Thoracic aorta (tissue), 2 donors: ENCODE measurements around the gene RSPO1. TPM values are rescaled to one million over a fixed set of nuclear protein-coding genes. Genes with fewer than 3 reads are reported as not detected.

ENCODE experiments used
- ATAC-seq: fragments of 150-250 bp; one replicate; pipeline ENCODE4 v1.8.0; 2017; ENCODE audit warnings: low read depth; ENCODE audit not compliant: insufficient number of reproducible peaks, low FRiP score
- DNase-seq: peaks from one replicate; pipeline ENCODE4 v3.0.0-alpha.2; 2020; ENCODE audit warnings: low spot score
- H3K27ac ChIP-seq, 2 donors: fragments of 200-600 bp; sonication (generic); 1 replicate in 1 of 2; 2 replicates in 1 of 2; pipeline ENCODE4 v1.5.1; 2016; ENCODE audit warnings: mild to moderate bottlenecking in 2 of 2, moderate library complexity in 2 of 2
- H3K27me3 ChIP-seq: fragments of 200-600 bp; sonication (generic); replicated peaks from 2 replicates; pipeline ENCODE4 v1.6.0; 2016; ENCODE audit warnings: mild to moderate bottlenecking; ENCODE audit not compliant: insufficient read depth
- H3K36me3 ChIP-seq: fragments of 200-600 bp; sonication (generic); one replicate; pipeline ENCODE4 v1.5.1; 2016
- H3K4me1 ChIP-seq, 2 donors: fragments of 200-600 bp; sonication (generic); 1 replicate in 1 of 2; 2 replicates in 1 of 2; pipeline versions ENCODE4 v1.5.1 to v1.6.0; 2016; ENCODE audit warnings: low read depth in 2 of 2, mild to moderate bottlenecking in 1 of 2; ENCODE audit not compliant: control insufficient read depth in 1 of 2
- H3K4me3 ChIP-seq: fragments of 200-600 bp; sonication (generic); 2 replicates; pipeline ENCODE4 v1.5.1; 2016; ENCODE audit warnings: mild to moderate bottlenecking
- H3K9me3 ChIP-seq: fragments of 200-600 bp; sonication (generic); 2 replicates; pipeline ENCODE4 v1.5.1; 2016
- CTCF ChIP-seq: fragments of 200-600 bp; sonication (generic); IDR thresholded peaks from one replicate; pipeline ENCODE4 v1.5.1; 2019; ENCODE audit warnings: antibody characterized with exemption
- total RNA-seq, 2 donors: library from RNA; depleted of rRNA; stranded (reverse); fragments of >200 nt; gene quantifications; one replicate each; pipeline versions ENCODE4 v1.1.0 to v1.2.3, GENCODE V29; 2016

RSPO1 gene
- total RNA-seq, 2 donors from 2014 or later, result 0.42 to 0.95 TPM

GRCh38 chr1:37629726-37630425, 4.8 kb downstream of the RSPO1 start:
- Histone ChIP-seq H3K27me3 (peaks cover 7% of the 10 kb centered on the region), H3K9me3 (no peaks in the 10 kb centered on the region), H3K27ac (no peak overlapping the region), H3K4me3 (no peak overlapping the region), H3K36me3 (no peaks in the 10 kb centered on the region), H3K4me1 (peaks cover 7 to 9% of the 10 kb centered on the region in 2 donors)
- DNase-seq (no peak), ATAC-seq (no peak)
- TF ChIP-seq CTCF, result no peak

- Histone ChIP-seq H3K36me3 (no peaks in the 10 kb centered on the region), H3K27ac (no peak overlapping the region), H3K4me3 (no peak overlapping the region), H3K4me1 (peaks cover 0 to 2% of the 10 kb centered on the region in 2 donors), H3K27me3 (peaks cover 3% of the 10 kb centered on the region), H3K9me3 (no peaks in the 10 kb centered on the region)
- no peak for TF ChIP-seq CTCF
- DNase-seq (no peak), ATAC-seq (no peak)
Observed at GRCh38 chr1:37629008-37629407, 5.7 kb downstream of the RSPO1 start.

- no peaks in the 10 kb centered on the region for H3K27me3 ChIP-seq
Observed at GRCh38 chr1:37628026-37628556, 6.6 kb downstream of the RSPO1 start.

GRCh38 chr1:37622131-37622530, 12.6 kb downstream of the RSPO1 start:
- H3K27me3 ChIP-seq, result no peaks in the 10 kb centered on the region
- no peaks in the 10 kb centered on the region for H3K4me1 ChIP-seq
- H3K4me3 ChIP-seq, result no peak overlapping the region
- H3K36me3 ChIP-seq, result no peaks in the 10 kb centered on the region
- no peak for DNase-seq
- no peak for ATAC-seq
- no peaks in the 10 kb centered on the region for H3K9me3 ChIP-seq
- TF ChIP-seq CTCF, result no peak
- no peak overlapping the region for H3K27ac ChIP-seq

More at GRCh38 chr1:37628026-37628556, 6.6 kb downstream of the RSPO1 start:
- Histone ChIP-seq H3K4me1 (no peaks in the 10 kb centered on the region), H3K4me3 (no peak overlapping the region), H3K27ac (no peak overlapping the region), H3K9me3 (no peaks in the 10 kb centered on the region), H3K36me3 (no peaks in the 10 kb centered on the region)
- ATAC-seq (no peak), DNase-seq (no peak)
- no peak for TF ChIP-seq CTCF

- Histone ChIP-seq H3K27ac (no peak overlapping the region), H3K9me3 (no peaks in the 10 kb centered on the region), H3K4me3 (no peak overlapping the region), H3K4me1 (no peaks in the 10 kb centered on the region), H3K27me3 (no peaks in the 10 kb centered on the region), H3K36me3 (no peaks in the 10 kb centered on the region)
- TF ChIP-seq CTCF, result no peak
- no peak for ATAC-seq
- DNase-seq, result no peak
Observed at GRCh38 chr1:37621326-37621870, 13.3 kb downstream of the RSPO1 start.
